ENCODE measurements around the gene QRICH1. TPM values are rescaled to one million over a fixed set of nuclear protein-coding genes. Genes with fewer than 3 reads are reported as not detected.

The QRICH1 gene
- total and polyA plus RNA-seq, 2 donors (not counting 3 experiments of a cell fraction or from before 2014, with no cell fraction given) = 89.7 to 116 TPM

- Histone ChIP-seq H3K9ac (replicated peaks; ENCODE audit: extremely low read depth, insufficient read depth, low read length) (peak overlapping the region; percentile 96), H3K4me2 (ENCODE audit: insufficient read depth, low read length) (peak overlapping the region; percentile 54), H3K9me3 (replicated peaks; ENCODE audit: control insufficient read depth, insufficient read depth, low read length) (no peaks in the 10 kb centered on the region), H3K4me3 (replicated peaks in 1 of 3; ENCODE audit: insufficient read depth in 1 of 3, low read depth in 1 of 3, low read length in 3 of 3) (peak overlapping the region; percentile 56 to 59 (median 57)), H3K36me3 (ENCODE audit: control insufficient read depth in 2 of 2, extremely low read depth in 1 of 2, insufficient read depth in 2 of 2, low read length in 2 of 2) (peaks cover 11 to 29% of the 10 kb centered on the region in 2 experiments), H3K9me1 (replicated peaks; ENCODE audit: control insufficient read depth, extremely low read depth, insufficient read depth, low read length) (no peaks in the 10 kb centered on the region), H4K20me1 (replicated peaks; ENCODE audit: control insufficient read depth, extremely low read depth, insufficient read depth, low read length) (no peaks in the 10 kb centered on the region), H3K27me3 (ENCODE audit: control insufficient read depth in 2 of 2, insufficient read depth in 2 of 2, low read length in 2 of 2) (no peaks in the 10 kb centered on the region), H3K4me1 (ENCODE audit: control insufficient read depth, extremely low read depth, insufficient read depth, low read length) (peaks cover 31% of the 10 kb centered on the region), H3K79me2 (ENCODE audit: control insufficient read depth, insufficient read depth, low read length) (peaks cover 29% of the 10 kb centered on the region), H3K27ac (ENCODE audit: insufficient read depth, low read depth, low read length) (peak overlapping the region; percentile 95), H2AFZ (ENCODE audit: low read depth, low read length) (no peak overlapping the region)
- DNase-seq (ENCODE audit: low read depth, low spot score) (no peak), FAIRE-seq (no peak)
- TF ChIP-seq FOS (IDR thresholded peaks at IDR 0.05; ENCODE audit: borderline replicate concordance, insufficient read depth, low read length) (no peak), MYC (IDR thresholded peaks at IDR 0.05; ENCODE audit: low read depth, low read length) (no peak), JUN (IDR thresholded peaks at IDR 0.05; ENCODE audit: borderline replicate concordance, insufficient read depth, insufficient read length, low read depth) (no peak), POLR2A (IDR thresholded peaks at IDR 0.05; ENCODE audit: low read depth, low read length) (no peak), EZH2 (IDR thresholded peaks at IDR 0.05; ENCODE audit: borderline replicate concordance, low read depth, low read length, severe bottlenecking) (no peak), GATA2 (IDR thresholded peaks at IDR 0.05; ENCODE audit: insufficient read depth, insufficient read length, low read depth, low read length) (no peak)
- TF ChIP-seq, protein P1, sequence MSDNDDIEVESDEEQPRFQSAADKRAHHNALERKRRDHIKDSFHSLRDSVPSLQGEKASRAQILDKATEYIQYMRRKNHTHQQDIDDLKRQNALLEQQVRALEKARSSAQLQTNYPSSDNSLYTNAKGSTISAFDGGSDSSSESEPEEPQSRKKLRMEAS (IDR thresholded peaks at IDR 0.05; ENCODE audit: insufficient read depth, insufficient read length) = no peak
- TF ChIP-seq, protein P2, sequence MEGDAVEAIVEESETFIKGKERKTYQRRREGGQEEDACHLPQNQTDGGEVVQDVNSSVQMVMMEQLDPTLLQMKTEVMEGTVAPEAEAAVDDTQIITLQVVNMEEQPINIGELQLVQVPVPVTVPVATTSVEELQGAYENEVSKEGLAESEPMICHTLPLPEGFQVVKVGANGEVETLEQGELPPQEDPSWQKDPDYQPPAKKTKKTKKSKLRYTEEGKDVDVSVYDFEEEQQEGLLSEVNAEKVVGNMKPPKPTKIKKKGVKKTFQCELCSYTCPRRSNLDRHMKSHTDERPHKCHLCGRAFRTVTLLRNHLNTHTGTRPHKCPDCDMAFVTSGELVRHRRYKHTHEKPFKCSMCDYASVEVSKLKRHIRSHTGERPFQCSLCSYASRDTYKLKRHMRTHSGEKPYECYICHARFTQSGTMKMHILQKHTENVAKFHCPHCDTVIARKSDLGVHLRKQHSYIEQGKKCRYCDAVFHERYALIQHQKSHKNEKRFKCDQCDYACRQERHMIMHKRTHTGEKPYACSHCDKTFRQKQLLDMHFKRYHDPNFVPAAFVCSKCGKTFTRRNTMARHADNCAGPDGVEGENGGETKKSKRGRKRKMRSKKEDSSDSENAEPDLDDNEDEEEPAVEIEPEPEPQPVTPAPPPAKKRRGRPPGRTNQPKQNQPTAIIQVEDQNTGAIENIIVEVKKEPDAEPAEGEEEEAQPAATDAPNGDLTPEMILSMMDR (IDR thresholded peaks at IDR 0.05; ENCODE audit: extremely low read depth in 1 of 2, insufficient read depth in 1 of 2, low read depth in 1 of 2, low read length in 2 of 2) = no peak
- dilution Hi-C loops (cut with MboI; ENCODE audit: extremely low pct_ligation_motif_present, low sequenced_read_pairs) (no loop called here), intact Hi-C loops (cut with micrococcal nuclease) (no loop called here)
- ChIA-PET CTCF (interaction anchor here (0.6 to 8.3 kb wide), 5 partner anchors 8 to 429 kb away, joined by 3 to 127 read pairs (median 18); partner anchors contain the start of genes P4HTM and WDR6), POLR2A (interaction anchor here (0.6 to 3.8 kb wide), 6 partner anchors 8 to 353 kb away, joined by 4 to 19 read pairs (median 8); partner anchors contain the start of genes IMPDH2, QRICH1 and WDR6)
- no TSS peak for BruUV-seq (replicated peaks)
Measured at GRCh38 chr3:49019941-49020329, 73.9 kb downstream of the QRICH1 start.
